Coronary artery (tissue), 2 donors: Measurements from ENCODE around the gene ADAMTS9.

Source experiments
- DNase-seq: peaks from one replicate; pipeline ENCODE4 v3.0.0-alpha.2; 2017; ENCODE audit warnings: low spot score
- H3K27ac ChIP-seq, 2 donors: fragments of 200-600 bp; sonication (generic); one replicate each; pipeline ENCODE4 v1.5.1; 2016 to 2019
- H3K4me3 ChIP-seq: fragments of 200-600 bp; sonication (generic); 2 replicates; pipeline ENCODE4 v1.5.1; 2016; ENCODE audit warnings: mild to moderate bottlenecking, moderate library complexity
- TF ChIP-seq, protein P1 (sequence below): fragments of 200-600 bp; sonication (generic); IDR thresholded peaks from one replicate; pipeline ENCODE4 v1.5.1; 2019; ENCODE audit warnings: antibody characterized with exemption

ADAMTS9 gene

DNA sequence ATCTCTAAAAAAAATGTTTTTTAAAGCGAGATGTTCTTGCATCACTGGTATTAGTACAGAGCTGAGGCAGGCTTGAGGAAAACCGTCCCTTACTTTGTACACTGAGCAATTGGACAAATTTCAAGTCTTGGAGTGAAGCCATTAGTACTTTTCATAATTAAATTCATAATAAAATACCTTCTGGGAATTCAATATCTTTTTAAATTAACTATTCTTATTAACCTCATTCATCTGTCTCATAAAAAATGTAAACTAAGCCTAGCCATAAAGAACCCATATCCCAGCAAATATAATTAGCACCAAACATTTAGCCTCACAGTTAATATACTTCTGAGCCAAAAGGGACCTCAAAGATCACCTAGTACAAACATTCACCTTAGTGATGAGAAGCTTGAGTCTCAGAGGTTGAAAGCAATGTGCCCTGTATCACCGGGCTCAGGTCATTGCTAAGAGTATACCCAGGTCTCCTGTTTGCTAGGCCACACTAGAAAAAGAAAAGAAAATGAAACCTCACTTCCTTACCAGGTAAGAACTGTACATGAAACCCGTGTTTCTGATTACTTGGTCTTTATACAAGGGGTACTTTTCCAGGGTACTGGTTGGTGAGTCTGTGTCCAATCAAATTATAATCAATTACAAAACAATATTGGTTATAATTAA is 192.5 kb downstream of the ADAMTS9 start:
- TF ChIP-seq, protein P1, sequence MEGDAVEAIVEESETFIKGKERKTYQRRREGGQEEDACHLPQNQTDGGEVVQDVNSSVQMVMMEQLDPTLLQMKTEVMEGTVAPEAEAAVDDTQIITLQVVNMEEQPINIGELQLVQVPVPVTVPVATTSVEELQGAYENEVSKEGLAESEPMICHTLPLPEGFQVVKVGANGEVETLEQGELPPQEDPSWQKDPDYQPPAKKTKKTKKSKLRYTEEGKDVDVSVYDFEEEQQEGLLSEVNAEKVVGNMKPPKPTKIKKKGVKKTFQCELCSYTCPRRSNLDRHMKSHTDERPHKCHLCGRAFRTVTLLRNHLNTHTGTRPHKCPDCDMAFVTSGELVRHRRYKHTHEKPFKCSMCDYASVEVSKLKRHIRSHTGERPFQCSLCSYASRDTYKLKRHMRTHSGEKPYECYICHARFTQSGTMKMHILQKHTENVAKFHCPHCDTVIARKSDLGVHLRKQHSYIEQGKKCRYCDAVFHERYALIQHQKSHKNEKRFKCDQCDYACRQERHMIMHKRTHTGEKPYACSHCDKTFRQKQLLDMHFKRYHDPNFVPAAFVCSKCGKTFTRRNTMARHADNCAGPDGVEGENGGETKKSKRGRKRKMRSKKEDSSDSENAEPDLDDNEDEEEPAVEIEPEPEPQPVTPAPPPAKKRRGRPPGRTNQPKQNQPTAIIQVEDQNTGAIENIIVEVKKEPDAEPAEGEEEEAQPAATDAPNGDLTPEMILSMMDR = no peak
- no peak for DNase-seq
- no peak overlapping the region for H3K4me3 ChIP-seq

DNA sequence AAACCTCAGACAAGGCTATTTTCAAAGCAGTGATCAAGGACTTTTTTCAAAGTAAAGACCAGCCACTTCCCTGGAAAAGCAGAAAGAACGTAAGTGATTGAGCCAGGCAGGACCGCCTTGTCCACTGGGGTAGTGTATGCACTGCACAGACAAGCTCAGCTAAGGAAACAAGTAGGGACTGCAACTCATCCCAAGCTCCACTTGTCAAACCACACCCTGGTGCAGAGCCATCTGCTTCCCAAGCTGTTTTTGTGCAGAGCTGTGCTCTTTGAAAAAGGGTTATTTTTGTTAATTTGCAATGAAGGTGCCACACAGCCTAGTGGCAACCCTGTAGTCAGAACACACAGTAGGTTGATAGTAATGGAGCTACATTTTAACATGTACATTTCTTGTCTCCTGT is 193.3 kb downstream of the ADAMTS9 start:
- TF ChIP-seq, protein P1 = no peak
- no peak overlapping the region for H3K27ac ChIP-seq
- no peak for DNase-seq
- H3K4me3 ChIP-seq = no peak overlapping the region

More for the DNA sequence above, 192.5 kb downstream of the ADAMTS9 start:
- H3K27ac ChIP-seq = no peak overlapping the region

DNA sequence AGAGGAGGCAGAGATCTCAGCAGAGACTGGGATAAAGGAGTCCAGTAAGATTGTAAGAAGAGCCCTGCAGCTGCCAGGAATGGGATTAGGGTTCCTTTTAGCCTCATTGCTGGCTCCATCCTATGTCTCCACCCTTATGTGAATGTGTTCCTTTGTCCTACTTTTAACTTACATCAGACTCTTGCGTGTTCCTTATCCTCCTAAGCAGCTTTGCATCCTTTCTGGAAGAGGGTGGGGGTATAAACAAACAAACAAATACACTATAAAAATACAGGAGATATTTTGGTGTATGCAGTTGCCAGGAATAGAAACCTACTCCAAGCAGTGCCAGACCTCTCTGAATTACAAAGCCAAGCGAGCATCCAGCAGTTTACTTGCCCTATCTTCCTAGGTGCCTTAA is 194.7 kb downstream of the ADAMTS9 start:
- no peak for DNase-seq
- no peak overlapping the region for H3K27ac ChIP-seq
- TF ChIP-seq, protein P1 = no peak
- no peak overlapping the region for H3K4me3 ChIP-seq

DNA sequence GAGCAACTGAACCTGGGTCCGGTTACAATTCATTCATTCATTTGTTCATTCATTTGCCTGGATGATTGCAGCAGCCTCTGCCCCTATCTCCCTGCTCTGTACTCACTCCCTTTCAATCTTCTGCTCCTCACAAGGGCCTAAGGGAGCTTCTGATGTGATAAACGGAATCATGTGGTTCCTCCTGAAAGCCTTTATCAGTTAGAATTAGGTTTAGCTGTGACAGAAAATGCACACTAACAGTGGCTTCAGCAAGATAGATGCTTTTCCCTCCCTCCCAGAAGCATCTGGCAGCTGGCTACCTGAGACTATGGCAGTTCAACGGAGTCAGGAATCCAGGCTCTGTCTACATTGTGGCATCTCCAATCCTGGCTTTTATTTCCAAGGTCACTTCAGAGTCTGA is 196.0 kb downstream of the ADAMTS9 start:
- TF ChIP-seq, protein P1 = no peak
- no peak overlapping the region for H3K4me3 ChIP-seq
- no peak overlapping the region for H3K27ac ChIP-seq
- no peak for DNase-seq

DNA sequence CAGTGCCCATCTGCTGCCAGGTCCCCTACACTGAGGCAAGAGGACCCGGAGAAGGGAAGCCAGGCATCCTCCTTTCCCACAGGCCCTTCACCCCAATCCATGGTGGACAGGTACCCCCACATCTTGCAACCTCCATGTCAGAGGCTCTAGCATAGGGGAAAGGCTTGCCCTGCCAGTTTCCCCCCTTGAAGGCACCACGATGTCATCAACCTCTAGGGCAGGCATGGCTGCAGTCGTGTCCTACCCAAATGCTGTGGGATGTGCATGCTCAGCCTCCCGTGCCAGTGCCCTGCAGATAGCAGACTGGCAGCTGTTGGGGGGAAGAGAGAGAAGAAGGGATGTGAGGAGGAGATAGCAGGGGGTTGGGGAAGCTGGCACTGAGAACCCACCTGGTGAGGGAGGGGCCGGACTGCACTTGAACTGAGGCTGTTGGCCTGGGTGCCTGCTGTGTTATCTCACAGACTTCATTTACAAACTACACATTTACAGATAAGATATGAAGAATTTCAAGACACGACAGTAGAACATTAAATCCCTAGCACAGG is 197.5 kb downstream of the ADAMTS9 start:
- Histone ChIP-seq H3K4me3 (no peak overlapping the region), H3K27ac (no peak overlapping the region)
- TF ChIP-seq, protein P1 = no peak
- no peak for DNase-seq

DNA sequence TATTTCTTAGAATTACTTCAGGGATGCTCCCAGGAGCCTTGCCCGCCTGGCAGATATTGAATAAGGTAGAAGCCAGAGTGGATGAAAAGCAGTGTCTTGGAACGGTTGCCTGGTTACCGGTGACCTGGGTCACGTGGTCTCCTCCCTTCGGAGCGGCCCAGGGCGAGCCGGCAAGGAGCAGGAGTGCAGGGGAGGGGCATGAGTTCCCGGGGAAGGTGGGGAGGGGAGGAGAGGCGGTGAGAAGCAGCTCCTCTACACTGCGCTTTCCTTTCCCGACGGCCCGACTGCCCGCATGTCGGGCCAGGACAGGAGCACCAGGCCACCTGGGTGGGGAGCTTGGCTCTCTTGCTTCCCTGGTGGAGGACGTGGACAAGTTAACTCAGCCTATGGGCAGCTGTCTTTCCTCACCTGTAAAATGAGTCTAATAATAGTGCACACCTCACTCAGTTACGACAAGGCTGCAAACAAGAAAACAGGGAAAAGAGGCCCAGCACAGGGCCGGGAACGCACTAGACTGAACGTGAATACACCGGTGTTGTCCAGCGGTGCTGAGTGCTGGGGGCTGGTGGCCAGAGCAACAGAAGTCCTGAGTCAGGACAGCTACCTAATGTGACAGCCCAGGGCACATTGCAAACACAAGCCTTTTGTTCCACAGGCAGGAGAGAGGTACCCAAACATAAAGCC is 198.3 kb downstream of the ADAMTS9 start:
- H3K27ac ChIP-seq = no peak overlapping the region
- TF ChIP-seq, protein P1 = no peak
- no peak for DNase-seq

DNA sequence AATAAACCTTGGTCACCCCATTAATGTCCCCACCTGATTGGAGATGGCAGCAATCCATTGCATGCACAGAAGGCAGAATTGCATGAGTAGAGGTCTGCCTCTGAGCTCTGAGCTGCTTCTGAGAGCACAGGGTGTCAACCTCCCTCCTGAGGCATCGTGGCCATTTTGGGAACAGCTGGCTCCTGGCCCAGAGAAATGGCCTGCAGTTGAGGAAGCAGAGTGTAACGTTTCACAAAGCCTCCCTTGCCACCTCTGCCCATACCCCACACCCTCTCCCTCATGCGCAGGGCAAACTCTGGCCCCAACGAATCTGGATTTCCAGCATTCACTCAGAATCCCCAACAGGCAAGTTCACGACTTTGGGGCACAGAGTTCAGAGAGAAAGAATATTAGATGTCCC is 198.9 kb downstream of the ADAMTS9 start:
- no peak overlapping the region for H3K4me3 ChIP-seq
- H3K27ac ChIP-seq = no peak overlapping the region
- TF ChIP-seq, protein P1 = no peak
- DNase-seq = no peak

More for the DNA sequence above, 198.3 kb downstream of the ADAMTS9 start:
- no peak overlapping the region for H3K4me3 ChIP-seq
